GM12878 (cell line): Measurements from ENCODE around the gene PRKN. TPM values are rescaled to one million over a fixed set of nuclear protein-coding genes. Genes with fewer than 3 reads are reported as not detected.

ENCODE experiments used
- ATAC-seq: fragments of 200-7000 bp; cut with Tn5 transposase; 3 replicates; pipeline ENCODE4 v1.9.1; 2020; ENCODE audit warnings: mild to moderate bottlenecking, moderate library complexity
- BruUV-seq: library from RNA; stranded (reverse); fragments of 400-500 nt; replicated peaks from 2 replicates; lab custom pipeline; 2021; lab: Mats Ljungman, UMichigan
- CTCF ChIA-PET: fragments of 300-600 bp; sonication (Branson Sonifier 250); formaldehyde crosslinking; extraction: SDS; loops from one replicate; lab custom pipeline; 2021; ENCODE audit warnings: inconsistent platforms; lab: Yijun Ruan, JAX
- POLR2A ChIA-PET: fragments of 350-600 bp; formaldehyde crosslinking; extraction: SDS; loops from one replicate; lab custom pipeline; 2021; ENCODE audit warnings: inconsistent platforms; lab: Charles Lee
- RAD21 ChIA-PET: fragments of 300-600 bp; sonication (Branson Sonifier 250); formaldehyde crosslinking; loops from one replicate; lab custom pipeline; 2023; ENCODE audit warnings: antibody characterized with exemption; ENCODE audit not compliant: unreplicated experiment; lab: Charles Lee
- SMC1A ChIA-PET: fragments of 300-600 bp; sonication (Branson Sonifier 250); formaldehyde crosslinking; loops from one replicate; lab custom pipeline; 2023; ENCODE audit not compliant: unreplicated experiment, uncharacterized antibody; lab: Charles Lee
- DNase-seq: peaks from one replicate; pipeline ENCODE4 v3.0.0-alpha.2; 2011; ENCODE audit warnings: low read depth, low spot score
- FAIRE-seq: peaks from 3 replicates; lab custom pipeline; 2011; peaks lifted over from hg19 to GRCh38; lab: Jason Lieb, UNC
- H2AFZ ChIP-seq: 2 replicates; pipeline ENCODE4 v1.6.0; 2011; ENCODE audit warnings: low read depth, low read length, control low read depth; ENCODE audit not compliant: control insufficient read depth
- H3K27ac ChIP-seq: 2 replicates; pipeline ENCODE4 v1.5.1; 2011; ENCODE audit warnings: control low read depth; ENCODE audit not compliant: control insufficient read depth, insufficient read depth
- H3K27me3 ChIP-seq, 2 experiments: replicated peaks in 1 of 2; 2 replicates each; pipeline versions ENCODE4 v1.6.0 to v1.6.1; 2011; ENCODE audit warnings: low read length in 1 of 2; ENCODE audit not compliant: control insufficient read depth in 2 of 2, insufficient read depth in 2 of 2
- H3K36me3 ChIP-seq, 2 experiments: 2 replicates each; pipeline ENCODE4 v1.5.1; 2011; ENCODE audit warnings: low read length in 1 of 2; ENCODE audit not compliant: control insufficient read depth in 2 of 2, insufficient read depth in 2 of 2
- H3K4me1 ChIP-seq: 2 replicates; pipeline ENCODE4 v1.6.1; 2011; ENCODE audit warnings: mild to moderate bottlenecking, low read length, moderate library complexity, mixed read lengths; ENCODE audit not compliant: control insufficient read depth, insufficient read depth
- H3K4me2 ChIP-seq: 2 replicates; pipeline ENCODE4 v1.6.0; 2011; ENCODE audit warnings: control low read depth; ENCODE audit not compliant: control insufficient read depth, insufficient read depth
- H3K4me3 ChIP-seq: fragments of 200-600 bp; sonication (generic); 2 replicates; pipeline ENCODE4 v1.5.1; 2016
- H3K79me2 ChIP-seq: 2 replicates; pipeline ENCODE4 v1.6.0; 2011; ENCODE audit warnings: low read length; ENCODE audit not compliant: control insufficient read depth, insufficient read depth
- H3K9ac ChIP-seq: 2 replicates; pipeline ENCODE4 v1.8.0; 2011; ENCODE audit warnings: low read length, control low read depth, mixed read lengths; ENCODE audit not compliant: control insufficient read depth, insufficient read depth
- H3K9me3 ChIP-seq: replicated peaks from 3 replicates; pipeline ENCODE4 v1.5.1; 2011; ENCODE audit warnings: mild to moderate bottlenecking, low read length; ENCODE audit not compliant: control insufficient read depth, insufficient read depth
- H4K20me1 ChIP-seq: 2 replicates; pipeline ENCODE4 v1.6.0; 2011; ENCODE audit not compliant: control insufficient read depth, insufficient read depth
- ATF7 ChIP-seq: fragments of 450-650 bp; IDR thresholded peaks from 2 replicates; pipeline ENCODE4 v1.6.1; 2016; ENCODE audit warnings: low read depth, mild to moderate bottlenecking
- BACH1 ChIP-seq: fragments of 450-650 bp; IDR thresholded peaks from 2 replicates; pipeline ENCODE4 v1.6.1; 2017; ENCODE audit warnings: mild to moderate bottlenecking, borderline replicate concordance
- CBFB ChIP-seq: IDR thresholded peaks from 2 replicates; pipeline ENCODE4 v1.6.1; 2016; ENCODE audit warnings: antibody characterized with exemption, low read depth
- CREM ChIP-seq: IDR thresholded peaks from 2 replicates; pipeline ENCODE4 v1.6.1; 2014; ENCODE audit warnings: antibody characterized with exemption, low read depth
- CTCF ChIP-seq, 3 experiments: IDR thresholded peaks in 2 of 3; conservative IDR thresholded peaks in 1 of 3; 2 replicates each; pipeline ENCODE4 v1.5.1; 2011; ENCODE audit warnings: low read depth in 3 of 3, low read length in 3 of 3, mild to moderate bottlenecking in 3 of 3, control low read depth in 2 of 3, moderate library complexity in 2 of 3, inconsistent platforms in 1 of 3, mixed read lengths in 1 of 3; ENCODE audit not compliant: control insufficient read depth in 2 of 3, insufficient read depth in 1 of 3; ENCODE audit errors: extremely low read depth in 1 of 3
- EP300 ChIP-seq, 2 experiments: fragments of 150-350 bp in 1 of 2; IDR thresholded peaks; 2 replicates each; pipeline ENCODE4 v1.6.1; 2011 to 2012; ENCODE audit warnings: low read depth in 2 of 2, low read length in 2 of 2, borderline replicate concordance in 1 of 2, improper control_type of control experiment in 1 of 2, inconsistent platforms in 1 of 2; ENCODE audit not compliant: control insufficient read depth in 1 of 2
- GATAD2B ChIP-seq: fragments of 450-650 bp; conservative IDR thresholded peaks from 2 replicates; pipeline ENCODE4 v1.6.1; 2017; ENCODE audit warnings: low read depth, mild to moderate bottlenecking, moderate library complexity
- HDAC2 ChIP-seq: fragments of 200-600 bp; sonication (generic); IDR thresholded peaks from 2 replicates; pipeline ENCODE4 v1.6.1; 2017
- MLLT1 ChIP-seq: fragments of 450-650 bp; IDR thresholded peaks from 2 replicates; pipeline ENCODE4 v1.6.1; 2016; ENCODE audit warnings: mild to moderate bottlenecking
- NFIC ChIP-seq: IDR thresholded peaks from 2 replicates; pipeline ENCODE4 v1.6.1; 2012; ENCODE audit warnings: low read depth, mild to moderate bottlenecking, inconsistent platforms, low read length, moderate library complexity
- POLR2AphosphoS5 ChIP-seq: IDR thresholded peaks from 2 replicates; pipeline ENCODE4 v1.6.1; 2011; ENCODE audit warnings: mild to moderate bottlenecking, low read length, inconsistent platforms
- RCOR1 ChIP-seq: conservative IDR thresholded peaks from 2 replicates; pipeline ENCODE4 v1.6.1; 2012; ENCODE audit warnings: low read depth, low read length, improper control_type of control experiment
- RELB ChIP-seq: fragments of 450-650 bp; IDR thresholded peaks from 2 replicates; pipeline ENCODE4 v1.6.1; 2017; ENCODE audit warnings: low read depth, mild to moderate bottlenecking, moderate library complexity
- SKIL ChIP-seq: fragments of 450-650 bp; IDR thresholded peaks from 2 replicates; pipeline ENCODE4 v1.6.1; 2017; ENCODE audit warnings: mild to moderate bottlenecking, low read depth, inconsistent platforms; ENCODE audit not compliant: poor library complexity, severe bottlenecking
- SREBF2 ChIP-seq: IDR thresholded peaks from 2 replicates; pipeline ENCODE4 v1.6.1; 2012; ENCODE audit warnings: mild to moderate bottlenecking, low read length
- WGBS: methylation state at CpG from one replicate; pipeline ENCODE4 v1.1.6; 2016; ENCODE audit warnings: low lambda C conversion rate; ENCODE audit not compliant: insufficient replicate concordance, insufficient coverage; ENCODE audit errors: missing lambda C conversion rate; 5-methylcytosine and 5-hydroxymethylcytosine counted together
- in situ Hi-C: fragments of 300-500 bp; cut with MboI; formaldehyde crosslinking; loops from 9 replicates; pipeline ENCODE4 v1.14.3; 2018; ENCODE audit warnings: mixed read lengths
- intact Hi-C: fragments of 100-400 bp; cut with micrococcal nuclease; formaldehyde crosslinking; loops from one replicate; pipeline ENCODE4 v1.14.2; 2022; ENCODE audit not compliant: unreplicated experiment
- polyA plus RNA-seq, 11 experiments: library from polyadenylated mRNA; depleted of rRNA in 4 of 11; unstranded in 6 of 11; stranded (reverse) in 5 of 11; fragments of >200 nt; fragmentation: Nextera tagmentation in 4 of 11; fragmentation: Illumina TruSeq in 1 of 11; extraction: Ambion mirVana in 4 of 11; extraction: Trizol in 1 of 11; gene quantifications; 1 replicate in 1 of 11; 2 replicates in 10 of 11; pipeline versions ENCODE4 v1.2.1 to v1.2.3, GENCODE V29; 2011 to 2016; ENCODE audit warnings: inconsistent platforms in 2 of 11, missing spikeins in 2 of 11, low read depth in 1 of 11
- total RNA-seq, 4 experiments: library from RNA; depleted of rRNA in 3 of 4; stranded (reverse); fragments of >200 nt in 3 of 4; fragmentation: Illumina TruSeq in 1 of 4; extraction: Trizol in 1 of 4; gene quantifications; 2 replicates each; pipeline versions ENCODE4 v1.2.1 to v1.2.3, GENCODE V29; 2013 to 2021

PRKN gene
- total and polyA plus RNA-seq, 10 of the 15 experiments (the other 5 are each of a cell fraction or from before 2014, with no cell fraction given): 0.06 to 0.09 TPM; not detected in 8

GRCh38 chr6:161804838-161805237 lies 922.7 kb downstream of the PRKN start:
- H3K27ac ChIP-seq: no peak overlapping the region
- H3K9ac ChIP-seq: no peak overlapping the region
- in situ Hi-C loops: no loop called here
- H4K20me1 ChIP-seq: no peaks in the 10 kb centered on the region
- intact Hi-C loops: no loop called here
- no peak overlapping the region for H3K4me2 ChIP-seq
- no peaks in the 10 kb centered on the region for H3K4me1 ChIP-seq
- H3K27me3 ChIP-seq: no peaks in the 10 kb centered on the region
- no peak for ATAC-seq
- WGBS: 5% methylated on average over 1 of the region's 1 CpG
- ChIA-PET CTCF (no interaction called here), RAD21 (no interaction called here), SMC1A (no interaction called here)
- no peak overlapping the region for H2AFZ ChIP-seq
- H3K36me3 ChIP-seq: no peaks in the 10 kb centered on the region
- no peaks in the 10 kb centered on the region for H3K9me3 ChIP-seq
- BruUV-seq: no TSS peak
- TF ChIP-seq BACH1 (no peak), GATAD2B (no peak), CREM (no peak), POLR2AphosphoS5 (no peak), HDAC2 (no peak), CTCF (IDR thresholded peaks at IDR 0.05 in 2 of 3, conservative IDR thresholded peaks at IDR 0.05 in 1 of 3; ENCODE audit: control insufficient read depth in 2 of 3, extremely low read depth in 1 of 3, insufficient read depth in 1 of 3, low read depth in 3 of 3, low read length in 3 of 3) (no peak), EP300 (IDR thresholded peaks at IDR 0.05; ENCODE audit: borderline replicate concordance in 1 of 2, control insufficient read depth in 1 of 2, low read depth in 2 of 2, low read length in 2 of 2) (no peak), RCOR1 (no peak), MLLT1 (no peak), CBFB (no peak), SREBF2 (no peak), NFIC (no peak), RELB (no peak), ATF7 (no peak), SKIL (no peak)
- TF ChIP-seq, all 136 proteins: peak for 0
- no peak overlapping the region for H3K4me3 ChIP-seq
- FAIRE-seq (no peak), DNase-seq (no peak)
- H3K79me2 ChIP-seq: no peaks in the 10 kb centered on the region
- POLR2A ChIA-PET: no interaction called here
